CD14-positive monocyte (primary cell): Measurements from ENCODE around the gene ERCC6L2. TPM values are rescaled to one million over a fixed set of nuclear protein-coding genes. Genes with fewer than 3 reads are reported as not detected.

Experiments
- DNase-seq, 3 donors: peaks; one replicate each; pipeline ENCODE4 v3.0.0-alpha.2; 2011 to 2022
- H2AFZ ChIP-seq: 2 replicates; pipeline ENCODE4 v1.6.0; 2012; ENCODE audit warnings: mild to moderate bottlenecking, low read depth, low read length, inconsistent platforms; ENCODE audit not compliant: insufficient read depth, poor library complexity, severe bottlenecking
- H3K27ac ChIP-seq, 2 donors: 1 replicate in 1 of 2; 2 replicates in 1 of 2; pipeline ENCODE4 v1.5.1; 2012 to 2013; ENCODE audit warnings: low read length in 2 of 2, control low read depth in 1 of 2, inconsistent platforms in 1 of 2, low read depth in 1 of 2, mild to moderate bottlenecking in 1 of 2
- H3K27me3 ChIP-seq, 2 donors: one replicate each; pipeline versions ENCODE4 v1.6.0 to v1.6.1; 2011 to 2013; ENCODE audit warnings: low read length in 2 of 2; ENCODE audit not compliant: control insufficient read depth in 2 of 2, insufficient read depth in 2 of 2
- H3K36me3 ChIP-seq, 2 donors: replicated peaks in 1 of 2; 1 replicate in 1 of 2; 2 replicates in 1 of 2; pipeline versions ENCODE4 v1.5.1 to v1.6.1; 2012 to 2013; ENCODE audit warnings: low read length in 2 of 2, control low read depth in 1 of 2, inconsistent platforms in 1 of 2, mild to moderate bottlenecking in 1 of 2; ENCODE audit not compliant: insufficient read depth in 2 of 2, control insufficient read depth in 1 of 2
- H3K4me1 ChIP-seq, 2 donors: 1 replicate in 1 of 2; 2 replicates in 1 of 2; pipeline versions ENCODE4 v1.5.1 to v1.6.1; 2012 to 2013; ENCODE audit warnings: low read length in 2 of 2, control low read depth in 1 of 2, inconsistent platforms in 1 of 2, mild to moderate bottlenecking in 1 of 2, moderate library complexity in 1 of 2; ENCODE audit not compliant: insufficient read depth in 2 of 2, control insufficient read depth in 1 of 2
- H3K4me2 ChIP-seq: replicated peaks from 2 replicates; pipeline ENCODE3; 2012; ENCODE audit warnings: low read length, moderate library complexity, mild to moderate bottlenecking; ENCODE audit not compliant: poor library complexity, severe bottlenecking; ENCODE audit errors: extremely low read depth
- H3K4me3 ChIP-seq, 3 experiments: fragments of 200-600 bp in 1 of 3; sonication (generic) in 1 of 3; replicated peaks in 1 of 3; 1 replicate in 2 of 3; 2 replicates in 1 of 3; pipeline ENCODE4 v1.5.1; 2011 to 2013; ENCODE audit warnings: low read length in 3 of 3, mild to moderate bottlenecking in 3 of 3, control low read depth in 2 of 3, low read depth in 2 of 3, inconsistent platforms in 1 of 3, moderate library complexity in 1 of 3
- H3K79me2 ChIP-seq: 2 replicates; pipeline ENCODE4 v1.6.0; 2012; ENCODE audit warnings: mild to moderate bottlenecking, control low read depth, inconsistent platforms, low read length, moderate library complexity; ENCODE audit not compliant: insufficient read depth
- H3K9ac ChIP-seq: 2 replicates; pipeline ENCODE4 v1.6.0; 2017; ENCODE audit warnings: low read length, mild to moderate bottlenecking; ENCODE audit not compliant: insufficient read depth, poor library complexity, severe bottlenecking
- H3K9me3 ChIP-seq, 2 donors: replicated peaks in 1 of 2; 1 replicate in 1 of 2; 2 replicates in 1 of 2; pipeline versions ENCODE4 v1.5.1 to v1.6.1; 2012 to 2013; ENCODE audit warnings: low read length in 2 of 2, control low read depth in 1 of 2; ENCODE audit not compliant: control insufficient read depth in 1 of 2, insufficient read depth in 1 of 2
- H4K20me1 ChIP-seq: 2 replicates; pipeline ENCODE4 v1.6.0; 2012; ENCODE audit warnings: mild to moderate bottlenecking, low read length, control low read depth, moderate library complexity; ENCODE audit not compliant: insufficient read depth
- H3K27ac Mint-ChIP-seq, 7 donors: one replicate each; pipeline ENCODE4 v1.8.0; 2020; ENCODE audit warnings: mild to moderate bottlenecking in 7 of 7, mixed read lengths in 7 of 7, moderate library complexity in 6 of 7, inconsistent platforms in 2 of 7
- H3K27me3 Mint-ChIP-seq, 3 donors: one replicate each; pipeline ENCODE4 v1.8.0; 2021 to 2022; ENCODE audit warnings: low read depth in 3 of 3, mild to moderate bottlenecking in 3 of 3, mixed read lengths in 3 of 3, moderate library complexity in 3 of 3, inconsistent platforms in 1 of 3
- H3K36me3 Mint-ChIP-seq, 2 donors: one replicate each; pipeline ENCODE4 v1.8.0; 2020; ENCODE audit warnings: mixed read lengths in 2 of 2, inconsistent platforms in 1 of 2, mild to moderate bottlenecking in 1 of 2
- H3K4me1 Mint-ChIP-seq: one replicate; pipeline ENCODE4 v1.8.0; 2020; ENCODE audit warnings: mild to moderate bottlenecking, mixed read lengths
- H3K4me3 Mint-ChIP-seq, 2 donors: one replicate each; pipeline ENCODE4 v1.8.0; 2020; ENCODE audit warnings: mild to moderate bottlenecking in 2 of 2, mixed read lengths in 2 of 2, moderate library complexity in 1 of 2
- H3K9me3 Mint-ChIP-seq, 7 donors: one replicate each; pipeline ENCODE4 v1.8.0; 2020 to 2022; ENCODE audit warnings: mixed read lengths in 7 of 7, mild to moderate bottlenecking in 6 of 7, moderate library complexity in 6 of 7, inconsistent platforms in 2 of 7
- WGBS: methylation state at CpG from one replicate; pipeline ENCODE4 v1.1.5; 2013; ENCODE audit warnings: missing lambda C conversion rate; ENCODE audit not compliant: insufficient coverage; 5-methylcytosine and 5-hydroxymethylcytosine counted together
- intact Hi-C, 2 donors: fragments of 100-400 bp; cut with micrococcal nuclease; formaldehyde crosslinking; loops; one replicate each; pipeline versions ENCODE4 v1.15.0 to v1.15.1; 2023
- polyA plus RNA-seq, 3 donors: library from polyadenylated mRNA; depleted of rRNA in 1 of 3; unstranded in 2 of 3; stranded (reverse) in 1 of 3; fragments of 300-500 nt in 2 of 3; fragments of >200 nt in 1 of 3; fragmentation: Illumina TruSeq in 2 of 3; gene quantifications; 1 replicate in 2 of 3; 2 replicates in 1 of 3; pipeline ENCODE4 v1.2.3, GENCODE V29; 2012 to 2021
- TF ChIP-seq, protein P1 (sequence below): fragments of 200-600 bp; IDR thresholded peaks from one replicate; pipeline ENCODE4 v1.8.0; 2022; ENCODE audit warnings: antibody characterized with exemption, mild to moderate bottlenecking

Gene ERCC6L2
- polyA plus RNA-seq, 3 donors = 7.1 to 18.9 (median 7.2) TPM

DNA sequence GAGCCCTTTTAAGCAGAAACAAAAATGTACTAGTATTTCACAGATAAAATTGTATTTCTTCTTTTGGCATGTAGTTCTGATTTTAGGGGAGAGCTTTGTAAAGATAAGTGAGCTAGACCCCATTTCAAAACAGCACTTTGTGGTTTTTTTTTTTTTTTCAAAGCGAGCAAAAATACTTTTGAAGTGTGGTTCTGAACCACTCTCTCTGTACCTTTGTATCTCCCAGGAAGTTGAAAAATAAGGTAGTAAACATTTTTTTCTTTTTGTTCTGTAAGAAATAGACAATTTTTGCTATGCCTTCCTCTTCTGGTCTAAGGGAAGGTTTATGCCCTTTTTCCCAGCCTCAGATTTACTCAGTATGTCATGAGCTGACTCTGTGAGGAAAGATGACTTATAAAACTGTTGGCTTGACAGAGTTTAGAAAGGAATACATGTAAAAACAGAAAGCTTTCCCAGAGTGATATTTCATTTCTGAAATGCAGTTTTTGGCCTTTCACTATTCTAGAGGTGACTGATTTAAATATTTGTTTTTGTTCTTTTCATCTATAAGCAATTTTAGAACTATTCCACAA is 12.5 kb downstream of the ERCC6L2 start:
- Histone ChIP-seq H3K27me3 (no peaks in the 10 kb centered on the region), H3K27ac (no peak overlapping the region), H3K4me2 (no peak overlapping the region), H3K79me2 (peaks cover 3% of the 10 kb centered on the region), H3K4me3 (no peak overlapping the region), H3K36me3 (peaks cover 15 to 44% of the 10 kb centered on the region in 2 donors), H3K9ac (no peak overlapping the region), H3K4me1 (no peaks in the 10 kb centered on the region), H4K20me1 (no peaks in the 10 kb centered on the region), H3K9me3 (peaks cover 6 to 7% of the 10 kb centered on the region in 2 donors), H2AFZ (no peak overlapping the region)
- peaks cover 0 to 9% (median 7%) of the 10 kb centered on the region in 7 donors for H3K9me3 Mint-ChIP-seq
- no peak overlapping the region for H3K4me3 Mint-ChIP-seq
- intact Hi-C loops = no loop called here
- H3K36me3 Mint-ChIP-seq = peaks cover 45 to 48% of the 10 kb centered on the region in 2 donors
- no CpG with 5 or more reads among the region's 1 CpG for WGBS
- peaks cover 4% of the 10 kb centered on the region for H3K4me1 Mint-ChIP-seq
- peaks cover 0 to 2% (median 0%) of the 10 kb centered on the region in 3 donors for H3K27me3 Mint-ChIP-seq
- DNase-seq = no peak
- no peak overlapping the region for H3K27ac Mint-ChIP-seq
- TF ChIP-seq, protein P1, sequence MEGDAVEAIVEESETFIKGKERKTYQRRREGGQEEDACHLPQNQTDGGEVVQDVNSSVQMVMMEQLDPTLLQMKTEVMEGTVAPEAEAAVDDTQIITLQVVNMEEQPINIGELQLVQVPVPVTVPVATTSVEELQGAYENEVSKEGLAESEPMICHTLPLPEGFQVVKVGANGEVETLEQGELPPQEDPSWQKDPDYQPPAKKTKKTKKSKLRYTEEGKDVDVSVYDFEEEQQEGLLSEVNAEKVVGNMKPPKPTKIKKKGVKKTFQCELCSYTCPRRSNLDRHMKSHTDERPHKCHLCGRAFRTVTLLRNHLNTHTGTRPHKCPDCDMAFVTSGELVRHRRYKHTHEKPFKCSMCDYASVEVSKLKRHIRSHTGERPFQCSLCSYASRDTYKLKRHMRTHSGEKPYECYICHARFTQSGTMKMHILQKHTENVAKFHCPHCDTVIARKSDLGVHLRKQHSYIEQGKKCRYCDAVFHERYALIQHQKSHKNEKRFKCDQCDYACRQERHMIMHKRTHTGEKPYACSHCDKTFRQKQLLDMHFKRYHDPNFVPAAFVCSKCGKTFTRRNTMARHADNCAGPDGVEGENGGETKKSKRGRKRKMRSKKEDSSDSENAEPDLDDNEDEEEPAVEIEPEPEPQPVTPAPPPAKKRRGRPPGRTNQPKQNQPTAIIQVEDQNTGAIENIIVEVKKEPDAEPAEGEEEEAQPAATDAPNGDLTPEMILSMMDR = no peak

DNA sequence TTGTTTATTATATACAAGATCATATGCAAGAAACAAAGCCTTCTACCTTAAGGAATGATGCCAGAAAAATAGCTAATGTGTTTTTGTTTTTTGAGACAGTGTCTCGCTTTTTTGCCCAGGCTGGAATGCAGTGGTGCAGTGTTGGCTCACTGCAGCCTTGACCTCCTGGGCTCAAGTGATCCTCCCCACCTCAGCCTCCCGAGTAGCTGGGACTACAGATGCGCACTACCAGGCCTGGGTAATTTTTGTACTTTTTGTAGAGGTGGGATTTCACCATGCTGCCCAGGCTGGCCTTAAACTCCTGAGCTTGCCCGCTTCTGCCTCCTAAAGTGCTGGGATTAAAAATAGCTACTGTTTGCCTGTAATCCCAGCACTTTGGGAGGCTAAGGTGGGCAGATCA is 15.1 kb downstream of the ERCC6L2 start:
- TF ChIP-seq, protein P1 = no peak
- Histone ChIP-seq H3K4me3 (no peak overlapping the region), H3K9me3 (peaks cover 6 to 7% of the 10 kb centered on the region in 2 donors), H2AFZ (no peak overlapping the region), H3K9ac (no peak overlapping the region), H3K4me1 (no peaks in the 10 kb centered on the region), H3K36me3 (peaks cover 7 to 18% of the 10 kb centered on the region in 2 donors), H3K79me2 (no peaks in the 10 kb centered on the region), H3K4me2 (no peak overlapping the region), H3K27ac (no peak overlapping the region), H3K27me3 (no peaks in the 10 kb centered on the region), H4K20me1 (no peaks in the 10 kb centered on the region)
- intact Hi-C loops = no loop called here
- no peak overlapping the region for H3K27ac Mint-ChIP-seq
- H3K4me3 Mint-ChIP-seq = no peak overlapping the region
- H3K27me3 Mint-ChIP-seq = peaks cover 0 to 2% (median 0%) of the 10 kb centered on the region in 3 donors
- H3K36me3 Mint-ChIP-seq = peaks cover 27 to 31% of the 10 kb centered on the region in 2 donors
- peaks cover 0 to 12% (median 8%) of the 10 kb centered on the region in 7 donors for H3K9me3 Mint-ChIP-seq
- 100% methylated on average over 1 of the region's 4 CpGs for WGBS
- H3K4me1 Mint-ChIP-seq = peaks cover 3% of the 10 kb centered on the region
- DNase-seq = no peak
